GM12872 (cell line): Measurements from ENCODE around the gene GBGT1.

Source experiments
- CTCF ChIP-seq: IDR thresholded peaks from 3 replicates; pipeline ENCODE4 v1.5.1; 2011; ENCODE audit warnings: low read depth, mild to moderate bottlenecking, low read length, moderate library complexity; ENCODE audit not compliant: insufficient read depth

The GBGT1 gene

GRCh38 chr9:133121915-133122550 lies 41.7 kb downstream of the GBGT1 start:
- TF ChIP-seq CTCF = no peak

GRCh38 chr9:133121198-133121914 lies 42.4 kb downstream of the GBGT1 start, which contains the start of gene RALGDS:
TSS of gene RALGDS (minus strand) at chr9:133121240. CDS start at chr9:133121154, 86 bp downstream.
- no peak for TF ChIP-seq CTCF

GRCh38 chr9:133120501-133121197 lies 43.1 kb downstream of the GBGT1 start:
- no peak for TF ChIP-seq CTCF

GRCh38 chr9:133119846-133120500 lies 43.7 kb downstream of the GBGT1 start:
- no peak for TF ChIP-seq CTCF

GRCh38 chr9:133119103-133119845 lies 44.4 kb downstream of the GBGT1 start:
- no peak for TF ChIP-seq CTCF

- TF ChIP-seq CTCF = no peak
These were observed 45.1 kb downstream of the GBGT1 start for GRCh38 chr9:133118568-133118967.
